GM21381 (cell line): ENCODE data around the gene ADCY9.

Experiments
- ATAC-seq: cut with Tn5 transposase; IDR thresholded peaks from one replicate; pipeline ENCODE4 v1.9.1; 2021; ENCODE audit warnings: mild to moderate bottlenecking, moderate library complexity; ENCODE audit not compliant: unreplicated experiment

The ADCY9 gene

GRCh38 chr16:4123616-4124300 lies 7.5 kb upstream of the ADCY9 start:
- ATAC-seq: no peak

- ATAC-seq: no peak
These were observed 3.9 kb upstream of the ADCY9 start for GRCh38 chr16:4120176-4120575.

GRCh38 chr16:4117250-4117578 lies 972 bp upstream of the ADCY9 start:
- ATAC-seq: no peak

- peak; percentile 20 for ATAC-seq
These were observed 308 bp downstream of the ADCY9 start for GRCh38 chr16:4115949-4116318.

GRCh38 chr16:4115209-4115948 lies 863 bp downstream of the ADCY9 start:
- peak; percentile 31 for ATAC-seq

GRCh38 chr16:4114257-4115208 lies 1.7 kb downstream of the ADCY9 start:
- ATAC-seq: no peak

GRCh38 chr16:4113358-4114256 lies 2.6 kb downstream of the ADCY9 start:
- no peak for ATAC-seq

GRCh38 chr16:4111748-4112696 lies 4.2 kb downstream of the ADCY9 start:
- no peak for ATAC-seq

- no peak for ATAC-seq
These were observed 5.6 kb downstream of the ADCY9 start for GRCh38 chr16:4110680-4111079.

GRCh38 chr16:4110065-4110464 lies 6.2 kb downstream of the ADCY9 start:
- no peak for ATAC-seq

GRCh38 chr16:4109250-4109736 lies 6.9 kb downstream of the ADCY9 start:
- ATAC-seq: no peak

- ATAC-seq: no peak
These were observed 9.7 kb downstream of the ADCY9 start for GRCh38 chr16:4106516-4106915.

GRCh38 chr16:4105848-4106247 lies 10.4 kb downstream of the ADCY9 start:
- ATAC-seq: no peak

GRCh38 chr16:4103745-4104144 lies 12.5 kb downstream of the ADCY9 start:
- ATAC-seq: no peak

GRCh38 chr16:4101421-4102219 lies 14.6 kb downstream of the ADCY9 start:
- no peak for ATAC-seq

GRCh38 chr16:4098501-4098900 lies 17.7 kb downstream of the ADCY9 start:
- no peak for ATAC-seq

- no peak for ATAC-seq
These were observed 18.4 kb downstream of the ADCY9 start for GRCh38 chr16:4097826-4098240.

- ATAC-seq: no peak
These were observed 19.7 kb downstream of the ADCY9 start for GRCh38 chr16:4096509-4096908.
